ENCODE results near the gene KDM4B. TPM values are rescaled to one million over a fixed set of nuclear protein-coding genes. Genes with fewer than 3 reads are reported as not detected.

The KDM4B gene
- total and polyA plus RNA-seq, 2 donors (not counting 1 experiment from before 2014, with no cell fraction given), result 75.5 to 205 TPM

GRCh38 chr19:4977299-4978174, 8.6 kb downstream of the KDM4B start:
- DNase-seq, result peak; percentile 65

More at GRCh38 chr19:4977299-4978174, 8.6 kb downstream of the KDM4B start:
- no peaks in the 10 kb centered on the region for H3K27me3 Mint-ChIP-seq
- H3K9me3 Mint-ChIP-seq (ENCODE audit: insufficient read depth), result no peaks in the 10 kb centered on the region
- peak; percentile 73 for ATAC-seq (ENCODE audit: low read depth)
- WGBS (ENCODE audit: insufficient coverage), result 30% methylated on average over 33 of the region's 36 CpGs
- peak overlapping the region; percentile 83 for H3K27ac Mint-ChIP-seq
- Histone ChIP-seq H3K79me2 (ENCODE audit: control insufficient read depth, insufficient read depth, low read length) (peaks cover 94% of the 10 kb centered on the region), H2AFZ (ENCODE audit: insufficient read depth, low read depth, low read length, poor library complexity, severe bottlenecking) (no peak overlapping the region), H3K9ac (ENCODE audit: low read length) (no peak overlapping the region), H3K27ac (ENCODE audit: low read length in 2 of 2) (no peak overlapping the region), H3K9me3 (ENCODE audit: control extremely low read depth in 1 of 3, control insufficient read depth in 2 of 3, insufficient read depth in 1 of 3, low read length in 2 of 3) (no peaks in the 10 kb centered on the region), H3K4me1 (ENCODE audit: control insufficient read depth in 2 of 2, insufficient read depth in 2 of 2, low read length in 2 of 2) (peaks cover 34 to 45% of the 10 kb centered on the region in 2 donors), H3K4me3 (ENCODE audit: control extremely low read depth in 1 of 5, extremely low read depth in 1 of 5, insufficient read depth in 1 of 5, low read depth in 2 of 5, low read length in 4 of 5) (no peak overlapping the region), H3K27me3 (replicated peaks in 1 of 4; ENCODE audit: control extremely low read depth in 1 of 4, control insufficient read depth in 3 of 4, insufficient read depth in 4 of 4, low read length in 3 of 4) (no peaks in the 10 kb centered on the region), H3K4me2 (replicated peaks; ENCODE audit: low read depth, low read length, poor library complexity, severe bottlenecking) (peak overlapping the region; percentile 58), H4K20me1 (ENCODE audit: control insufficient read depth, insufficient read depth, low read length, poor library complexity, severe bottlenecking) (peaks cover 83% of the 10 kb centered on the region), H3K36me3 (replicated peaks in 1 of 2; ENCODE audit: control extremely low read depth in 1 of 2, control insufficient read depth in 1 of 2, extremely low read depth in 1 of 2, insufficient read depth in 2 of 2, low read length in 1 of 2) (peaks cover 0 to 3% of the 10 kb centered on the region in 2 experiments)
- H3K4me3 Mint-ChIP-seq, result peak overlapping the region; percentile 81
- peaks cover 54% of the 10 kb centered on the region for H3K4me1 Mint-ChIP-seq
- ChIA-PET POLR2A (no interaction called here), CTCF (interaction anchor here (1.6 kb wide), 1 partner anchor 9 kb away, joined by 4 read pairs; the partner anchor contains the start of gene KDM4B)
- TF ChIP-seq EZH2 (IDR thresholded peaks at IDR 0.05; ENCODE audit: borderline replicate concordance, insufficient read depth, low read depth, low read length, poor library complexity, severe bottlenecking) (no peak), CTCF (IDR thresholded peaks at IDR 0.05) (no peak)
- intact Hi-C loops (cut with micrococcal nuclease), result loop anchor here (10.0 kb wide), 1 partner anchor 997 kb away; the partner anchor contains the start of gene RANBP3

Measured in B cell (primary cell).